OCI-LY1 (cell line): Measurements from ENCODE around the gene ITCH.

Experiments
- H2AFZ ChIP-seq: fragments of 200-600 bp; sonication (generic), shearing (Covaris generic); 2 replicates; pipeline ENCODE4 v1.6.0; 2014; ENCODE audit warnings: antibody characterized with exemption, mild to moderate bottlenecking, low read length
- H3F3A ChIP-seq: fragments of 200-600 bp; sonication (generic), shearing (Covaris generic); 2 replicates; pipeline ENCODE4 v1.6.0; 2014; ENCODE audit warnings: mild to moderate bottlenecking, antibody characterized with exemption, low read length, moderate library complexity; ENCODE audit not compliant: insufficient read depth
- H3K27ac ChIP-seq: fragments of 200-600 bp; sonication (generic); 2 replicates; pipeline ENCODE4 v1.5.1; 2014; ENCODE audit warnings: low read length, mixed run types, mild to moderate bottlenecking, low read depth; ENCODE audit not compliant: poor library complexity, severe bottlenecking
- H3K27me3 ChIP-seq: fragments of 200-600 bp; sonication (generic); 2 replicates; pipeline ENCODE4 v1.6.0; 2014; ENCODE audit warnings: antibody characterized with exemption, mild to moderate bottlenecking, low read length, moderate library complexity; ENCODE audit not compliant: insufficient read depth
- H3K36me3 ChIP-seq: fragments of 200-600 bp; sonication (generic); 2 replicates; pipeline ENCODE4 v1.6.1; 2014; ENCODE audit warnings: mild to moderate bottlenecking, antibody characterized with exemption, low read length, moderate library complexity, mixed read lengths; ENCODE audit not compliant: insufficient read depth
- H3K4me1 ChIP-seq: fragments of 200-600 bp; sonication (generic); 2 replicates; pipeline ENCODE4 v1.5.1; 2014; ENCODE audit warnings: mild to moderate bottlenecking, low read length, moderate library complexity; ENCODE audit not compliant: insufficient read depth, severe bottlenecking
- H3K4me2 ChIP-seq: fragments of 200-600 bp; sonication (generic), shearing (Covaris generic); 2 replicates; pipeline ENCODE4 v1.6.1; 2014; ENCODE audit warnings: low read length
- H3K4me3 ChIP-seq: fragments of 200-600 bp; sonication (generic); 2 replicates; pipeline ENCODE4 v1.5.1; 2014; ENCODE audit warnings: low read length, low read depth, mild to moderate bottlenecking, mixed read lengths; ENCODE audit not compliant: poor library complexity, severe bottlenecking
- H3K79me2 ChIP-seq: fragments of 200-600 bp; shearing (Covaris generic); 2 replicates; pipeline ENCODE4 v1.6.1; 2016; ENCODE audit warnings: mixed run types, low read length, mixed read lengths; ENCODE audit not compliant: insufficient read depth
- H3K9ac ChIP-seq: fragments of 200-600 bp; sonication (generic), shearing (Covaris generic); 2 replicates; pipeline ENCODE4 v1.6.1; 2014; ENCODE audit warnings: mild to moderate bottlenecking, low read length, mixed read lengths
- H3K9me2 ChIP-seq: fragments of 200-600 bp; sonication (generic), shearing (Covaris generic); 2 replicates; pipeline ENCODE4 v1.6.1; 2014; ENCODE audit warnings: low read depth, mild to moderate bottlenecking, low read length, mixed read lengths
- H3K9me3 ChIP-seq: fragments of 200-600 bp; shearing (Covaris generic); 2 replicates; pipeline ENCODE4 v1.6.1; 2014; ENCODE audit warnings: low read length, mixed read lengths
- H4K20me1 ChIP-seq: fragments of 200-600 bp; sonication (generic), shearing (Covaris generic); 2 replicates; pipeline ENCODE4 v1.6.0; 2016; ENCODE audit warnings: mild to moderate bottlenecking, low read length; ENCODE audit not compliant: insufficient read depth
- CTCF ChIP-seq: fragments of 200-600 bp; sonication (generic), shearing (Covaris generic); IDR thresholded peaks from 2 replicates; pipeline ENCODE4 v1.5.1; 2017; ENCODE audit warnings: mild to moderate bottlenecking, antibody characterized with exemption, low read length, moderate library complexity, mixed read lengths
- EZH2 ChIP-seq: fragments of 200-600 bp; sonication (generic), shearing (Covaris generic); IDR thresholded peaks from 2 replicates; pipeline ENCODE4 v1.8.0; 2017; ENCODE audit warnings: borderline replicate concordance, mixed run types, mild to moderate bottlenecking, antibody characterized with exemption, low read length, moderate library complexity, mixed read lengths

Gene ITCH

GRCh38 chr20:34541917-34542316, 178.8 kb downstream of the ITCH start:
- Histone ChIP-seq H3K4me2 (no peak overlapping the region), H4K20me1 (no peaks in the 10 kb centered on the region), H3K4me3 (no peak overlapping the region), H3K36me3 (peaks cover 30% of the 10 kb centered on the region), H3K9ac (no peak overlapping the region), H3K27ac (no peak overlapping the region), H3K27me3 (no peaks in the 10 kb centered on the region; the same call in 1 of the 2 replicates), H3K9me2 (no peaks in the 10 kb centered on the region), H3K79me2 (no peaks in the 10 kb centered on the region), H2AFZ (no peak overlapping the region), H3K4me1 (no peaks in the 10 kb centered on the region), H3F3A (no peaks in the 10 kb centered on the region), H3K9me3 (no peaks in the 10 kb centered on the region)
- no peak for TF ChIP-seq EZH2
- no peak for TF ChIP-seq CTCF

DNA sequence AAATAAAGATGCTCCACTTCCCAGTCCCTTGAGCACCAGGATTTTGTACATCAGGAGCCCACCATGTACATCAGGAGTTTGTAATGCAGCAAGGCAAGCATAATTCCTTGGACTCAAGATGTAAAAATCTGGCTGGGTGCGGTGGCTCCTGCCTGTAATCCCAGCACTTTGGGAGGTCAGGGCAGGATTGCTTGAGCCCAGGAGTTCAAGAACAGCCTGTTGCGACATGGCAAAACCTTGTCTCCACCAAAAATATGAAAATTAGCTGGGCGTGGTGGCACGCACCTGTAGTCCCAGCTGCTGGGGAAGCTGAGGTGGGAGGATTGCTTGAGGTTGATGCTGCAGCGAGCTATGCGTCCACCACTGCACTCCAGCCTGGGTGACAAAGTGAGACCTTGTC, 179.4 kb downstream of the ITCH start:
- no peaks in the 10 kb centered on the region for H3K9me2 ChIP-seq
- peaks cover 27% of the 10 kb centered on the region for H3K36me3 ChIP-seq
- no peaks in the 10 kb centered on the region for H3K4me1 ChIP-seq
- no peaks in the 10 kb centered on the region for H3K9me3 ChIP-seq
- H3K79me2 ChIP-seq: no peaks in the 10 kb centered on the region
- H3K27ac ChIP-seq: no peak overlapping the region
- no peak overlapping the region for H2AFZ ChIP-seq
- no peak overlapping the region for H3K9ac ChIP-seq
- H3K4me2 ChIP-seq: no peak overlapping the region
- TF ChIP-seq EZH2: no peak
- TF ChIP-seq CTCF: no peak
- no peaks in the 10 kb centered on the region for H4K20me1 ChIP-seq
- no peaks in the 10 kb centered on the region; the same call in 1 of the 2 replicates for H3K27me3 ChIP-seq
- H3F3A ChIP-seq: no peaks in the 10 kb centered on the region
- H3K4me3 ChIP-seq: no peak overlapping the region

DNA sequence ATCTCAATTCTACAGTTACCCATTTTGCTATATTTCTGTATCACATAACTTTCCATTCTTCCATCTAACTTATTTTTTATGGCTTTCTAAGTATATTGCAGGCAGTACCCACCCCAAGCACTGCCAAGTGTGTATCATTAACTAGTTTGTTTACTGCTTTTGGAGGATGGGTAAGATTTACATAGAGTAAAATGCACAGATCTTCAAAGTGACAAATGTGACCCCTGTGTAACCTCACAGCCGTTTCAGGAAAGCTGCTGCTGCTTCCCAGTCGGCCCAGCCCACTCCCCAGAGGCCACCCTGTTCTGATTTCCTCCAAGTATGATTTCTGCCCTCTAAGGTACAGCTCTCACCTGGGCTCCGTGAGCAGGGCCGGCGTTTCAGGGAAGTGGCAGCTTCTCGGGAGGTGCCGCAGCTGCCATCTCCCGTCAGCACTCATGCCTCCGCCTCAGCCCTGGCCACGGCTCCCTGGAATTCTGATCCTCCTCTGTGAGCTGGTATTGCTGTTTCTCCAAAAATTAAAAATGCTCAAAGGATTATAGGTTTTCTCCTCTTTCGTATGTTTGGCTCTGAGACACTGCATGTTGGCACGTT, 180.5 kb downstream of the ITCH start:
- H3K4me1 ChIP-seq: no peaks in the 10 kb centered on the region
- peaks cover 24% of the 10 kb centered on the region for H3K36me3 ChIP-seq
- H3F3A ChIP-seq: no peaks in the 10 kb centered on the region
- no peaks in the 10 kb centered on the region for H3K79me2 ChIP-seq
- TF ChIP-seq EZH2: no peak
- TF ChIP-seq CTCF: no peak
- no peaks in the 10 kb centered on the region; the same call in 1 of the 2 replicates for H3K27me3 ChIP-seq
- H3K4me2 ChIP-seq: no peak overlapping the region
- no peaks in the 10 kb centered on the region for H3K9me3 ChIP-seq
- H4K20me1 ChIP-seq: no peaks in the 10 kb centered on the region
- H3K27ac ChIP-seq: no peak overlapping the region
- no peak overlapping the region for H3K9ac ChIP-seq
- H2AFZ ChIP-seq: no peak overlapping the region
- H3K4me3 ChIP-seq: no peak overlapping the region
- no peaks in the 10 kb centered on the region for H3K9me2 ChIP-seq
